M059J (cell line): ENCODE results near the gene UNC93A. TPM values are rescaled to one million over a fixed set of nuclear protein-coding genes. Genes with fewer than 3 reads are reported as not detected.
"Not testable (repeated sequence)": the region's sequence is repeated elsewhere in the genome, so short reads cannot be mapped to it uniquely, and the experiment has no call there.

ENCODE experiments used
- DNase-seq: peaks from one replicate; pipeline ENCODE4 v3.0.0-alpha.2; 2012; ENCODE audit warnings: low read depth
- total RNA-seq: library from RNA; depleted of rRNA; stranded (reverse); fragments of >200 nt; shearing (Covaris generic); gene quantifications from 2 replicates; pipeline ENCODE4 v1.2.3, GENCODE V29; 2014; rRNA removed

Gene UNC93A
- not detected in 2 replicates for total RNA-seq

- DNase-seq, result no peak
These were observed at the start of gene UNC93A for GRCh38 chr6:167290786-167291622. Gene UNC93A (plus strand): TSS chr6:167291315. CDS start chr6:167291490, 175 bp downstream.

DNA sequence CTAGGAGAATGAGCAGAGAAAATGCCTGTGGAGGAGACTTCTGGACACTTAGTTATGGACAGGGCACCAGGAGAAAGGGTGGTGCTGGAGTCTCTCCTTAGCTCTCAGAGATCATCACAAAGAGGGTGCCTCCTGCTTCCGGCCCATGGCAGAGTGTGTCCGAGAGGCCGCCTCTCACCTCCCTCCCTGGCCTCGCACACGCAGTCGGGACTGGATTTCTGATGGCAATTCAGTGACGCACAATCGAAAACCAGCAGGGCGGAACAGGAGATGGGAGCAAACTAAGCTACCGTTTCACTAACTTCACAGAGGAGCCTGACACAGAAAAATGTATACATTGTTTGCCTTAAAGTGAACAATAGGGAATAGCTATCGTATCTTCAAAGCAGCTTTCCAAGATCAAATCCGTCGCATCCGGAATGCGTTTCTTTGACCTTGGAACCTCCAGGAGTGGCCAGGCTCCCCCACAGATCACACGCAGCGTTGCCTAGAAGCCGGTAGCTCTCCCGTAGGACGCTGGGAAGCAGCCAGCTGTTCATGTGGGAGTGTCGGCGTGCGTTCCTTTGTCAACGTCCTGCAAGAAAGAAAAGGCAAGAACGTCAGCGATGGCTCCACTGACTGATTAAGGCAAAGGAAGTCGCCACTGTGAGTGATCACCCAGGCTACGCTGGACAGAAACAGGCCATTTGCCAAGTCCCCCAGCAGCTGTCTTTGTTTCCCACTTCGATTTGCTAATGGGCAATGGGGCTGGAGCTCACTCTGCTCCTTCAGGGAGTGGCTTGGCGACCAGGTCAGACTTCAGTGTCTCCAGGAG lies 49.6 kb upstream of the UNC93A start:
- not testable (repeated sequence) for DNase-seq

GRCh38 chr6:167242135-167242506 lies 49.0 kb upstream of the UNC93A start:
- not testable (repeated sequence) for DNase-seq

DNA sequence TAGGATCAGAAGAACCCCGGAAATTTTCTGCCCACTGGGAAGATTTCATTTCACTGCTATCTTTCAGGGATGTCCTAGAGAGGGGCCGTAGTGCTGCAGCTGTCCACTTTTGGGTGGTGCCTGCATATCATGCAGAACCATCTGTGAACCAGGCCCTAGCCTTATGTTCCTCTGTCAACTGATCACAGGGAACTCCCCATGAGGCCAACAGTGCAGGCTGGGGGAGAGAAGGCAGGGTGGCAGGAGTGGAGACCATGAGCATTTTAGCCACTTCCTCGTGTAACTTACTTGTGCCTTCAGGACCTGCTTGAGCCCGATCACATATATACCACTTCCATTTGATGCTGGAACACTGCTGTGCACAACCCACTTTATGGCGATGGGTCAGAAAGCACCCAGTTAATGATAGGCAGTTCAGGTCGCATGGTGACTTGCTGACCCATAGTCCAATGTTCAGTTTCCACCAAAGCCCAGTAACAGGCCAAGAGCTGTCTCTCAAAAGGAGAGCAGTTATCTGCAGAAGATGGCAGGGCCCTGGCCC lies 48.5 kb upstream of the UNC93A start:
- DNase-seq, result not testable (repeated sequence)

DNA sequence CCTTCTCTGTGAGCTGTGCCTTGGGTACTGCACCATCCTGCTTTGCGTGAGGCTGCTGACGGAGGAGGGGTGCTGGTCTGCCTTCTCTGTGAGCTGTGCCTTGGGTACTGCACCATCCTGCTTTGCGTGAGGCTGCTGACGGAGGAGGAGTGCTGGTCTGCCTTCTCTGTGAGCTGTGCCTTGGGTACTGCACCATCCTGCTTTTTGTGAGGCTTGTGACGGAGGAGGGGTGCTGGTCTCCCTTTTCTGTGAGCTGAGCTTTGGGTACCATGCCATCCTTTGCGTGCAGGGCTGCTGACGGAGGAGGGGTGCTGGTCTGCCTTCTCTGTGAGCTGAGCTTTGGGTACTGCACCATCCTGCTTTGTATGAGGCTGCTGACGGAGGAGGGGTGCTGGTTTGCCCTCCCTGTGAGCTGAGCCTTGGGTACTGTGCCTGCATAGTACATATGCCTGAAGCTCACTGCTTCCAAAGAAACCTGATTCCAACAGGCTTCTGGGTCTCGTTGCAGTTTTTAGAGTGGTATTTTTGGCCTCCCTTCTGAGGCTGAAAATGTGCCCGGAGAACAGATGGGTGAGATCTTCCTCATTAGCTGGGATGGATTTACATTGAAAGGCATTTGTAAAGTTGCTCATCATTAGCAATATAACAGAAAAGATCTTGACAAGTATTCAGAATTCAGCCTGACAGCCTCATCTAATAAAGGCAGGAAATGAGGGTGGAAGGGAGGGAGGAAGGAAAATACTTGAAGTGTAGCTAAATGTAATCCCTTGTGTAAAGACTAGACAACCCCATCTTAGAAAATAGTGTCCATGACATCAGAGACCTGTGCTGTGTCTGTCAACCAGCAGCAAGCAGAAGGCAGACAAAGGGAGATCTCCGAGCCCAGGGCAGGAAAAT lies 46.8 kb upstream of the UNC93A start:
- no peak for DNase-seq

- no peak for DNase-seq
These were observed 46.1 kb upstream of the UNC93A start for GRCh38 chr6:167244991-167245390.

GRCh38 chr6:167245591-167245990 lies 45.5 kb upstream of the UNC93A start:
- no peak for DNase-seq

- no peak for DNase-seq
These were observed 43.1 kb upstream of the UNC93A start for GRCh38 chr6:167247814-167248595.

DNA sequence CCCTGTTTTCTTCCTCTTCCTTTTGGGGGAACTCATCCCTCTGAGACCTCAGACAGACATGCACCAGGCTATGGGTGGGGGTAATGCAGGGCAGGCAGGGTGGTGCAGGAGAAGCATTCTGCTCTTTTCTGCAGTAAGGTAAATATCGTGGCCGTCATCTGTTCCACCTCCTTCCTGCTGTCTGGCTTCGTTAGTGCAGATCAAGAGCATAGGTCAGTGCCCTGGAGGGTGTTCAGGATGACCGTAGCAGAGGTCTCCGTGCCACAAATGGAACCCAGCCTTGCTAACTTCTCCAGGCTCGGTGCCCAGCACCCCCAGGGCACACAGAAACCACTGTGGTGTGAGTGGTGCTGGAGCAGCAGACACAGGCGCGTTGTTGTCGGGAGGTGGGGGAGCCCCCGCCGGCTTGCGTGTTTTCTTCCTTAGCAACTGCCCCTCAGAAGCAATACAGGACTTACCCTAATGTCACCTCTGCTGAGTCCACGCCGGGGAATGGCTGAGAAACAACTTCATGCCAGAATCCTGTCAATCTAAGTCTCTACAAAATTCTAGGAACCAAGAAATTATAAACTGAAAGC lies 42.1 kb upstream of the UNC93A start:
- DNase-seq, result peak; percentile 5

DNA sequence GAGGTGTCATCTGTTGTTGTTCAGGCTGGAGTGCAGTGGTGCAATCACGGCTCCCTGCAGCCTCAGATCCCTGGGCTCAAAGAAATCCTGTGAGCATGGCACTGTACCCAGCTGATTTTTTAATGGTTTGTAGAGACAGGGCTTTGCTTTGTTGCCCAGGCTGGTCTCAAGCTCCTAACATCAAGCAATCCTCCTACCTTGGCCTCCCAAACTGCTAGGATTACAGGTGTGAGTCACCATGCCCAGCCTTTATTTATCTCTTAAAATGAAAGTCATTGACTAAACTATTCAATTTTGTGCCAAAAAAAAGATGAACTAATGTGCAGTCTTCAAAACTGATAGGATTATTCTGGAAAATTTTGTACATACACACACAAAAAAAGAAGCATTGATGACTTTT lies 38.8 kb upstream of the UNC93A start:
- DNase-seq, result no peak

- no peak for DNase-seq
These were observed 35.1 kb upstream of the UNC93A start for GRCh38 chr6:167255918-167256553.

DNA sequence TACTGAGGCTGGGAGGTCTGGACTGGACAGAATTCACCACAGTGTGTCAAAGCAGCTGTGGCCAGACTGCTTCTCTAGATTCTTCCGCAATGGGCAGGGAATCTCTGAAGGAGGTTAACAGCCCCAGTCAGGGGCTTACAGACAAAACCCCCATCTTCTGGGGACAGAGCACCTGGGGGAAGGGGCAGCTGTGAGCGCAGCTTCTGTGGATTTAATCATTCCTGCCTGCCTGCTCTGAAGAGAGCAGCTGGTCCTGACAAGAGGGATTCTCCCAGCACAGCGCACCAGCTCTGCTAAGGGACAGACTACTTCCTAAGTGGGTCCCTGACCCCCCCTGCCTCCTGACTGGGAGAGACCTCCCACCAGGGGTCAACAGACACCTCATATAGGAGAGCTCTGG lies 32.5 kb upstream of the UNC93A start:
- no peak for DNase-seq

DNA sequence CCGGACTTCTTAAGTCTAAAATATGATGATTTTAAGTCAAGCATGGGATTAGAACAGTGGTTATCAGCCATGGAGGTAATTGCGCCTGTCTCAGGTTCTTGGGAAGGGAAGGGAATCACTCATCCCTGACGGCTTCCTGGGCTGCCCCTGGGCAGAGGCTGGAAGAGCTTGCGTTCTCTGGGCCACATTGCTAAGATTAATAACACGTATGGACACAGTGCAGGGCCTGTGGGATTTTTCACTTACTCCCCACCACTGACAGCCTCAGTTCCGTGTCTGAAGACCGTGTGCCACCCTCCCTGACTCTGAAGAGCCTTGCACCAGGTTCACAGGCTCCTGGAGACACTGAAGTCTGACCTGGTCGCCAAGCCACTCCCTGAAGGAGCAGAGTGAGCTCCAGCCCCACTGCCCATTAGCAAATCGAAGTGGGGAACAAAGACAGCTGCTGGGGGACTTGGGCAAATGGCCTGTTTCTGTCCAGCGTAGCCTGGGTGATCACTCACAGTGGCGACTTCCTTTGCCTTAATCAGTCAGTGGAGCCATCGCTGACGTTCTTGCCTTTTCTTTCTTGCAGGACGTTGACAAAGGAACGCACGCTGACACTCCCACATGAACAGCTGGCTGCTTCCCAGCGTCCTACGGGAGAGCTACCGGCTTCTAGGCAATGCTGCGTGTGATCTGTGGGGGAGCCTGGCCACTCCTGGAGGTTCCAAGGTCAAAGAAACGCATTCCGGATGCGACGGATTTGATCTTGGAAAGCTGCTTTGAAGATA lies 24.9 kb upstream of the UNC93A start:
- not testable (repeated sequence) for DNase-seq

DNA sequence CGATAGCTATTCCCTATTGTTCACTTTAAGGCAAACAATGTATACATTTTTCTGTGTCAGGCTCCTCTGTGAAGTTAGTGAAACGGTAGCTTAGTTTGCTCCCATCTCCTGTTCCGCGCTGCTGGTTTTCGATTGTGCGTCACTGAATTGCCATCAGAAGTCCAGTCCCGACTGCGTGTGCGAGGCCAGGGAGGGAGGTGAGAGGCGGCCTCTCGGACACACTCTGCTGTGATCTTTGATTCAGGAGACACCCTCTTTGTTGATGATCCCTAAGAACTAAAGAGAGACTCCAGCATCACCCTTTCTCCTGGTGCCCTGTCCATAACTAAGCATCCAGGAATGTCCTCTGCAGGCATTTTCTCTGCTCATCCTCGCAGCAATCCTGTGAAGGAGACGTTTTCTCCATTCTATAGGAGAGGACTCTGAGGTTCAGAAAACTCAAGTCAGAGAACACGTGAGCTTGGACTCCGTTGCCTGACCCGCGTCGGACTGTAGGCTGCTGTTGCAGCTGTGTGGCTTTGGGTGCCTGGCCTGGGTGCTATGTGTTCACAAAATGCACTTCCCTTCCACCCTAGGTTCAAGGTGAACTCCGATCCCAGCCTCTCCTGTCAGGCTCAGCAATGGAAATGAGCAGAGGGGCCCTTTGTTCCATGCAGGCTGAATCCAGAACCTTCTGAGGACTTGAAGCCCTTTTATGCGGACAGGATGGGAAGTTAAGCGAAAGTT lies 24.1 kb upstream of the UNC93A start:
- no peak for DNase-seq

- DNase-seq, result not testable (repeated sequence)
These were observed 23.6 kb upstream of the UNC93A start for GRCh38 chr6:167267556-167267898.

- DNase-seq, result no peak
These were observed 23.2 kb upstream of the UNC93A start for GRCh38 chr6:167267921-167268401.

GRCh38 chr6:167268683-167269280 lies 22.3 kb upstream of the UNC93A start:
- DNase-seq, result no peak
